Measurements from ENCODE around the gene SPARCL1. TPM values are rescaled to one million over a fixed set of nuclear protein-coding genes. Genes with fewer than 3 reads are reported as not detected.

SPARCL1 gene
- total and polyA plus RNA-seq, 2 donors (not counting 1 experiment from before 2014, with no cell fraction given), result not detected

DNA sequence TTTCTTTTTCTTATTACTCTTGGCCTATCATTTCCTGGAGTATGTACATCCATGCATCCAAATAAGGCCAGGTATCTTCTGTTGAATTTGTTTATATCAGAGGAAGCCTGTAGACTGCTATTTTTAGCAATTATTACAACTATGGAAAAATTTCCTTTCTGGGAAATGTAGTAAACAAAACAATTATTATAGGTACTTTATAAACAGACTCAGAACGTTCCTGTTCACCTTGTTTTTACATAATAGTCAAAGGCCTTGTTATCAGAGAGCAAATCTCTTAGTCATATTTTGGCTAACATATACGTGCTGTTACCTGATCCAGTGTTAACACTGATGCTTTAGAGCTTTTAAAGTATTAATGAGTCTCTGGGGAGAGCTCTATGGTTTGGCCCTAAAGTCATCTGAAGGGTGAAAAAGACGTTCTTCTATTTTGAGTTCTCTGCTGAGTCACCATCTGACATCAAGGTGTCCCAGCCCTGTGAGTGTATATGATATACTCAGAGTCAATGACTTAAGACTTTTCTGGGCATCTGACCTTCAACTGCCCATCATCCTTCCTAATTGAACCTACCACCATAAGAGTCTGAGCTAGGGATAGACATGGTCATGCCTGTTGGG lies 7.3 kb downstream of the SPARCL1 start:
- intact Hi-C loops (cut with micrococcal nuclease), result no loop called here
- Histone ChIP-seq H3K4me1 (ENCODE audit: control insufficient read depth in 2 of 2, insufficient read depth in 2 of 2, low read length in 2 of 2) (no peaks in the 10 kb centered on the region), H3K36me3 (replicated peaks in 1 of 2; ENCODE audit: control extremely low read depth in 1 of 2, control insufficient read depth in 1 of 2, extremely low read depth in 1 of 2, insufficient read depth in 2 of 2, low read length in 1 of 2) (no peaks in the 10 kb centered on the region), H3K4me2 (replicated peaks; ENCODE audit: low read depth, low read length, poor library complexity, severe bottlenecking) (no peak overlapping the region), H3K79me2 (ENCODE audit: control insufficient read depth, insufficient read depth, low read length) (no peaks in the 10 kb centered on the region), H3K9me3 (ENCODE audit: control extremely low read depth in 1 of 3, control insufficient read depth in 2 of 3, insufficient read depth in 1 of 3, low read length in 2 of 3) (peaks cover 2 to 5% (median 4%) of the 10 kb centered on the region in 3 donors), H3K27me3 (replicated peaks in 1 of 4; ENCODE audit: control extremely low read depth in 1 of 4, control insufficient read depth in 3 of 4, insufficient read depth in 4 of 4, low read length in 3 of 4) (no peaks in the 10 kb centered on the region), H4K20me1 (ENCODE audit: control insufficient read depth, insufficient read depth, low read length, poor library complexity, severe bottlenecking) (no peaks in the 10 kb centered on the region), H3K27ac (ENCODE audit: low read length in 2 of 2) (no peak overlapping the region), H3K9ac (ENCODE audit: low read length) (no peak overlapping the region), H2AFZ (ENCODE audit: insufficient read depth, low read depth, low read length, poor library complexity, severe bottlenecking) (no peak overlapping the region), H3K4me3 (ENCODE audit: control extremely low read depth in 1 of 5, extremely low read depth in 1 of 5, insufficient read depth in 1 of 5, low read depth in 2 of 5, low read length in 4 of 5) (no peak overlapping the region)
- no peak for TF ChIP-seq CTCF (IDR thresholded peaks at IDR 0.05)
- no peak for TF ChIP-seq EZH2 (IDR thresholded peaks at IDR 0.05; ENCODE audit: borderline replicate concordance, insufficient read depth, low read depth, low read length, poor library complexity, severe bottlenecking)
- no peak for ATAC-seq (ENCODE audit: low read depth)
- no peak overlapping the region for H3K27ac Mint-ChIP-seq
- H3K4me3 Mint-ChIP-seq, result no peak overlapping the region
- POLR2A ChIA-PET, result no interaction called here
- WGBS (ENCODE audit: insufficient coverage), result 17% methylated on average over 1 of the region's 3 CpGs
- H3K4me1 Mint-ChIP-seq, result peaks cover 6% of the 10 kb centered on the region
- CTCF ChIA-PET, result no interaction called here
- H3K9me3 Mint-ChIP-seq (ENCODE audit: insufficient read depth), result peaks cover 8% of the 10 kb centered on the region
- no peaks in the 10 kb centered on the region for H3K27me3 Mint-ChIP-seq
- DNase-seq, result no peak

GRCh38 chr4:87521319-87521718 lies 7.9 kb downstream of the SPARCL1 start:
- no peak overlapping the region for H3K4me3 Mint-ChIP-seq

More at GRCh38 chr4:87521319-87521718, 7.9 kb downstream of the SPARCL1 start:
- Histone ChIP-seq H3K79me2 (ENCODE audit: control insufficient read depth, insufficient read depth, low read length) (no peaks in the 10 kb centered on the region), H3K4me1 (ENCODE audit: control insufficient read depth in 2 of 2, insufficient read depth in 2 of 2, low read length in 2 of 2) (no peaks in the 10 kb centered on the region), H4K20me1 (ENCODE audit: control insufficient read depth, insufficient read depth, low read length, poor library complexity, severe bottlenecking) (no peaks in the 10 kb centered on the region), H3K4me2 (replicated peaks; ENCODE audit: low read depth, low read length, poor library complexity, severe bottlenecking) (no peak overlapping the region), H3K27me3 (replicated peaks in 1 of 4; ENCODE audit: control extremely low read depth in 1 of 4, control insufficient read depth in 3 of 4, insufficient read depth in 4 of 4, low read length in 3 of 4) (no peaks in the 10 kb centered on the region), H3K4me3 (ENCODE audit: control extremely low read depth in 1 of 5, extremely low read depth in 1 of 5, insufficient read depth in 1 of 5, low read depth in 2 of 5, low read length in 4 of 5) (no peak overlapping the region), H3K9me3 (ENCODE audit: control extremely low read depth in 1 of 3, control insufficient read depth in 2 of 3, insufficient read depth in 1 of 3, low read length in 2 of 3) (peaks cover 2 to 5% (median 4%) of the 10 kb centered on the region in 3 donors), H3K9ac (ENCODE audit: low read length) (no peak overlapping the region), H3K36me3 (replicated peaks in 1 of 2; ENCODE audit: control extremely low read depth in 1 of 2, control insufficient read depth in 1 of 2, extremely low read depth in 1 of 2, insufficient read depth in 2 of 2, low read length in 1 of 2) (no peaks in the 10 kb centered on the region), H2AFZ (ENCODE audit: insufficient read depth, low read depth, low read length, poor library complexity, severe bottlenecking) (no peak overlapping the region), H3K27ac (ENCODE audit: low read length in 2 of 2) (no peak overlapping the region)
- Mint-ChIP-seq H3K4me1 (peaks cover 6% of the 10 kb centered on the region), H3K27ac (no peak overlapping the region), H3K9me3 (ENCODE audit: insufficient read depth) (peaks cover 8% of the 10 kb centered on the region), H3K27me3 (no peaks in the 10 kb centered on the region)
- ChIA-PET POLR2A (no interaction called here), CTCF (no interaction called here)
- TF ChIP-seq CTCF (IDR thresholded peaks at IDR 0.05), result no peak
- DNase-seq (no peak), ATAC-seq (ENCODE audit: low read depth) (no peak)
- intact Hi-C loops (cut with micrococcal nuclease), result no loop called here
- WGBS (ENCODE audit: insufficient coverage), result no CpG with 5 or more reads among the region's 1 CpG

All from B cell (primary cell).